HCT116 (cell line): Measurements from ENCODE around the gene GK. TPM values are rescaled to one million over a fixed set of nuclear protein-coding genes. Genes with fewer than 3 reads are reported as not detected.

ENCODE experiments used
- ATAC-seq: fragments of 200-7000 bp; cut with Tn5 transposase; 2 replicates; pipeline ENCODE4 v1.9.1; 2020; ENCODE audit warnings: mild to moderate bottlenecking, moderate library complexity
- BruUV-seq: library from RNA; stranded (reverse); fragments of 400-500 nt; replicated peaks from 2 replicates; lab custom pipeline; 2021; lab: Mats Ljungman, UMichigan
- CTCF ChIA-PET: fragments of 300-600 bp; sonication (Branson Sonifier 250); formaldehyde crosslinking; loops from one replicate; lab custom pipeline; 2021; ENCODE audit warnings: antibody characterized with exemption; lab: Charles Lee
- POLR2A ChIA-PET: fragments of 300-600, 350-600 bp; sonication (Branson Sonifier 250); formaldehyde crosslinking; loops from one replicate; lab custom pipeline; 2021; ENCODE audit warnings: antibody characterized with exemption; lab: Charles Lee
- RAD21 ChIA-PET, 2 experiments: fragments of 300-600 bp; sonication (Branson Sonifier 250); formaldehyde crosslinking; loops; one replicate each; lab custom pipeline; 2023; ENCODE audit warnings: low total read pairs in 2 of 2; ENCODE audit not compliant: uncharacterized antibody in 2 of 2, unreplicated experiment in 2 of 2, low non-redundant PET in 1 of 2; lab: Charles Lee
- DNase-seq: peaks from one replicate; pipeline ENCODE4 v3.0.0-alpha.2; 2010; ENCODE audit warnings: low read depth, low spot score
- H2AFZ ChIP-seq: fragments of 200-600 bp; shearing (Covaris generic), sonication (generic); 2 replicates; pipeline ENCODE4 v1.6.1; 2017; ENCODE audit warnings: low read depth, mixed run types, mixed read lengths, antibody characterized with exemption, low read length; ENCODE audit not compliant: poor library complexity, severe bottlenecking
- H3K27ac ChIP-seq: 2 replicates; pipeline ENCODE4 v1.5.1; 2012; ENCODE audit warnings: low read depth, low read length
- H3K27me3 ChIP-seq: fragments of 200-600 bp; sonication (generic); 2 replicates; pipeline ENCODE4 v1.6.1; 2016; ENCODE audit warnings: mixed run types, low read length, mixed read lengths; ENCODE audit not compliant: insufficient read depth
- H3K36me3 ChIP-seq, 2 experiments: fragments of 200-500 bp in 1 of 2; fragments of 200-600 bp in 1 of 2; sonication (Bioruptor generic) in 1 of 2; sonication (generic) in 1 of 2; 2 replicates each; pipeline versions ENCODE4 v1.5.1 to v1.6.1; 2014 to 2016; ENCODE audit warnings: low read length in 2 of 2, inconsistent platforms in 1 of 2, mixed read lengths in 1 of 2, mixed run types in 1 of 2; ENCODE audit not compliant: insufficient read depth in 2 of 2, control insufficient read depth in 1 of 2
- H3K4me1 ChIP-seq, 2 experiments: fragments of 200-600 bp in 1 of 2; sonication (generic) in 1 of 2; 2 replicates each; pipeline versions ENCODE4 v1.5.1 to v1.6.1; 2012 to 2017; ENCODE audit warnings: low read length in 2 of 2, inconsistent platforms in 1 of 2, mild to moderate bottlenecking in 1 of 2, mixed read lengths in 1 of 2, mixed run types in 1 of 2, moderate library complexity in 1 of 2; ENCODE audit not compliant: insufficient read depth in 2 of 2, control insufficient read depth in 1 of 2
- H3K4me2 ChIP-seq: fragments of 200-600 bp; sonication (generic); 2 replicates; pipeline ENCODE4 v1.6.1; 2017; ENCODE audit warnings: mixed run types, low read length, mixed read lengths
- H3K4me3 ChIP-seq, 2 experiments: fragments of 200-600 bp in 1 of 2; sonication (generic) in 1 of 2; replicated peaks in 1 of 2; 2 replicates each; pipeline ENCODE4 v1.5.1; 2011 to 2016; ENCODE audit warnings: low read length in 2 of 2, control low read depth in 1 of 2, low read depth in 1 of 2, mild to moderate bottlenecking in 1 of 2, mixed read lengths in 1 of 2, mixed run types in 1 of 2
- H3K79me2 ChIP-seq: fragments of 200-600 bp; sonication (generic); 2 replicates; pipeline ENCODE4 v1.6.1; 2017; ENCODE audit warnings: mild to moderate bottlenecking, mixed run types, low read length, moderate library complexity, mixed read lengths; ENCODE audit not compliant: insufficient read depth
- H3K9ac ChIP-seq: fragments of 200-600 bp; sonication (generic); 2 replicates; pipeline ENCODE4 v1.6.1; 2016; ENCODE audit warnings: low read length, mixed read lengths
- H3K9me2 ChIP-seq: fragments of 200-600 bp; sonication (generic), shearing (Covaris generic); 2 replicates; pipeline ENCODE4 v1.6.1; 2017; ENCODE audit warnings: mixed run types, mild to moderate bottlenecking, moderate library complexity; ENCODE audit not compliant: insufficient read depth
- H3K9me3 ChIP-seq, 2 experiments: fragments of 200-500 bp in 1 of 2; fragments of 200-600 bp in 1 of 2; sonication (Bioruptor generic) in 1 of 2; sonication (generic) in 1 of 2; 2 replicates each; pipeline ENCODE4 v1.6.1; 2014 to 2017; ENCODE audit warnings: low read length in 2 of 2, mixed read lengths in 2 of 2, inconsistent platforms in 1 of 2, low read depth in 1 of 2, mild to moderate bottlenecking in 1 of 2, mixed run types in 1 of 2, moderate library complexity in 1 of 2; ENCODE audit not compliant: control insufficient read depth in 1 of 2, insufficient read depth in 1 of 2
- H4K20me1 ChIP-seq: fragments of 200-600 bp; sonication (generic), shearing (Covaris generic); 2 replicates; pipeline ENCODE4 v1.6.1; 2017; ENCODE audit warnings: mixed run types, mild to moderate bottlenecking, moderate library complexity; ENCODE audit not compliant: insufficient read depth
- ATF3 ChIP-seq: IDR thresholded peaks from 2 replicates; pipeline ENCODE4 v1.6.1; 2012
- CBX3 ChIP-seq: IDR thresholded peaks from 2 replicates; pipeline ENCODE4 v1.6.1; 2012; ENCODE audit warnings: low read depth
- EGR1 ChIP-seq: IDR thresholded peaks from 2 replicates; pipeline ENCODE4 v1.6.1; 2012; ENCODE audit warnings: low read depth
- JUND ChIP-seq: IDR thresholded peaks from 2 replicates; pipeline ENCODE4 v1.6.1; 2012
- POLR2A ChIP-seq: IDR thresholded peaks from 2 replicates; pipeline ENCODE4 v1.7.0; 2011; ENCODE audit warnings: borderline replicate concordance; ENCODE audit not compliant: insufficient read depth, insufficient read length; ENCODE audit errors: extremely low read depth
- POLR2AphosphoS5 ChIP-seq: IDR thresholded peaks from 2 replicates; pipeline ENCODE4 v1.6.1; 2011; ENCODE audit warnings: mild to moderate bottlenecking, low read depth, low read length, moderate library complexity
- RAD21 ChIP-seq: IDR thresholded peaks from 2 replicates; pipeline ENCODE4 v1.6.1; 2012; ENCODE audit warnings: low read depth, mild to moderate bottlenecking
- REST ChIP-seq: IDR thresholded peaks from 2 replicates; pipeline ENCODE4 v1.6.1; 2012; ENCODE audit warnings: low read depth
- SIN3A ChIP-seq: IDR thresholded peaks from 2 replicates; pipeline ENCODE4 v1.6.1; 2012; ENCODE audit warnings: low read depth
- SRF ChIP-seq: IDR thresholded peaks from 2 replicates; pipeline ENCODE4 v1.6.1; 2012; ENCODE audit warnings: low read depth
- TCF7L2 ChIP-seq: IDR thresholded peaks from 2 replicates; pipeline ENCODE4 v1.7.0; 2011; ENCODE audit warnings: borderline replicate concordance, inconsistent platforms; ENCODE audit not compliant: insufficient read depth, insufficient read length; ENCODE audit errors: extremely low read depth
- YY1 ChIP-seq: IDR thresholded peaks from 2 replicates; pipeline ENCODE4 v1.6.1; 2011; ENCODE audit warnings: low read length, low read depth, moderate library complexity, mild to moderate bottlenecking; ENCODE audit not compliant: insufficient replicate concordance; ENCODE audit errors: extremely low read depth
- ZFX ChIP-seq: fragments of 450-650 bp; IDR thresholded peaks from 2 replicates; pipeline ENCODE4 v1.6.1; 2017
- intact Hi-C: fragments of 100-400 bp; cut with micrococcal nuclease; formaldehyde crosslinking; loops from 2 replicates; pipeline ENCODE4 v1.10.0; 2022
- total RNA-seq: library from RNA; stranded (reverse); gene quantifications from one replicate; pipeline ENCODE4 v1.2.1, GENCODE V29; 2021; ENCODE audit not compliant: unreplicated experiment
- TF ChIP-seq, protein P1 (sequence below): IDR thresholded peaks from 2 replicates; pipeline ENCODE4 v1.6.1; 2012
- TF ChIP-seq, protein P2 (sequence below): IDR thresholded peaks from 2 replicates; pipeline ENCODE4 v1.6.1; 2011; ENCODE audit warnings: mild to moderate bottlenecking, low read length, moderate library complexity; ENCODE audit not compliant: insufficient replicate concordance; ENCODE audit errors: extremely low read depth

The GK gene
- total RNA-seq, 1 experiment from 2014 or later = 4.3 TPM

DNA sequence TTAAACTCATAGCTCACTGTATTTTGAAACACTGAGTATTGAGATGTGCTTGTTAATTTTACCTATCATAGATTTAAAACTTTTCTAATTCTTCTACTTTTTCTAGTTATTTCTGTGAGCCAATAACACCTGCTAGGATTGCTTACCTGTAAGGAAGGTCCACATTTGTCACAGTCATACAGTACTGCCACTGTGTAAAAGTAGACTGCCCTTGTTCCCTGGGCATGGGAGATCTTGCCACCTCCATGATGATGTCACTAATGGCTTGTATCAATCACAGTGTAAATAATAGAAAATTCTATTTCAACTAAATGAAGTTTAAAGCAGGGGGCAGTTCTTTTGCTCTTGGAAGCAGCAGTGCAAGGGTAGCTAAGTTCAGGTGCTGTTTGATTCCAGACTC lies 35.9 kb downstream of the GK start:
- intact Hi-C loops = no loop called here
- no peaks in the 10 kb centered on the region for H3K79me2 ChIP-seq
- H2AFZ ChIP-seq = no peak overlapping the region
- H3K9me2 ChIP-seq = no peaks in the 10 kb centered on the region
- ATAC-seq (no peak), DNase-seq (no peak)
- no peaks in the 10 kb centered on the region for H3K27me3 ChIP-seq
- POLR2A ChIA-PET = no interaction called here
- H3K9ac ChIP-seq = no peak overlapping the region
- H3K4me1 ChIP-seq = no peaks in the 10 kb centered on the region
- RAD21 ChIA-PET = no interaction called here
- H3K36me3 ChIP-seq = no peaks in the 10 kb centered on the region
- no peak overlapping the region for H3K4me3 ChIP-seq
- H3K4me2 ChIP-seq = no peak overlapping the region
- H3K9me3 ChIP-seq = no peaks in the 10 kb centered on the region
- CTCF ChIA-PET = no interaction called here
- TF ChIP-seq SIN3A = no peak
- H4K20me1 ChIP-seq = no peaks in the 10 kb centered on the region
- BruUV-seq = no TSS peak
- H3K27ac ChIP-seq = no peak overlapping the region

- H4K20me1 ChIP-seq = no peaks in the 10 kb centered on the region
- no peaks in the 10 kb centered on the region for H3K27me3 ChIP-seq
- no peak overlapping the region for H3K4me2 ChIP-seq
- H3K79me2 ChIP-seq = no peaks in the 10 kb centered on the region
- POLR2A ChIA-PET = no interaction called here
- H3K27ac ChIP-seq = no peak overlapping the region
- no peak for DNase-seq
- no peak overlapping the region for H3K9ac ChIP-seq
- H3K9me2 ChIP-seq = no peaks in the 10 kb centered on the region
- RAD21 ChIA-PET = no interaction called here
- no peak for ATAC-seq
- CTCF ChIA-PET = no interaction called here
- no peaks in the 10 kb centered on the region for H3K4me1 ChIP-seq
- intact Hi-C loops = no loop called here
- H3K4me3 ChIP-seq = no peak overlapping the region
- no TSS peak for BruUV-seq
- no peak overlapping the region for H2AFZ ChIP-seq
- no peaks in the 10 kb centered on the region for H3K9me3 ChIP-seq
- no peaks in the 10 kb centered on the region for H3K36me3 ChIP-seq
- TF ChIP-seq ZFX (no peak), POLR2AphosphoS5 (no peak), SIN3A (no peak), RAD21 (no peak), REST (no peak), YY1 (no peak), POLR2A (no peak), TCF7L2 (no peak), CBX3 (no peak), JUND (no peak), ATF3 (no peak), SRF (no peak), EGR1 (no peak)
- TF ChIP-seq, protein P1, sequence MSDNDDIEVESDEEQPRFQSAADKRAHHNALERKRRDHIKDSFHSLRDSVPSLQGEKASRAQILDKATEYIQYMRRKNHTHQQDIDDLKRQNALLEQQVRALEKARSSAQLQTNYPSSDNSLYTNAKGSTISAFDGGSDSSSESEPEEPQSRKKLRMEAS = no peak
- TF ChIP-seq, protein P2, sequence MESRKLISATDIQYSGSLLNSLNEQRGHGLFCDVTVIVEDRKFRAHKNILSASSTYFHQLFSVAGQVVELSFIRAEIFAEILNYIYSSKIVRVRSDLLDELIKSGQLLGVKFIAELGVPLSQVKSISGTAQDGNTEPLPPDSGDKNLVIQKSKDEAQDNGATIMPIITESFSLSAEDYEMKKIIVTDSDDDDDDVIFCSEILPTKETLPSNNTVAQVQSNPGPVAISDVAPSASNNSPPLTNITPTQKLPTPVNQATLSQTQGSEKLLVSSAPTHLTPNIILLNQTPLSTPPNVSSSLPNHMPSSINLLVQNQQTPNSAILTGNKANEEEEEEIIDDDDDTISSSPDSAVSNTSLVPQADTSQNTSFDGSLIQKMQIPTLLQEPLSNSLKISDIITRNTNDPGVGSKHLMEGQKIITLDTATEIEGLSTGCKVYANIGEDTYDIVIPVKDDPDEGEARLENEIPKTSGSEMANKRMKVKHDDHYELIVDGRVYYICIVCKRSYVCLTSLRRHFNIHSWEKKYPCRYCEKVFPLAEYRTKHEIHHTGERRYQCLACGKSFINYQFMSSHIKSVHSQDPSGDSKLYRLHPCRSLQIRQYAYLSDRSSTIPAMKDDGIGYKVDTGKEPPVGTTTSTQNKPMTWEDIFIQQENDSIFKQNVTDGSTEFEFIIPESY = no peak
Observed at GRCh38 chrX:30690330-30690729, 37.1 kb downstream of the GK start.
